Thyroid gland (tissue), 4 donors: ENCODE results near the gene COL5A2.
A peak's percentile ranks its signal among the peaks of the same experiment; 100 is the strongest.

Source experiments
- CTCF ChIP-seq, 6 experiments: fragments of 200-600 bp in 3 of 6; fragments of 450-650 bp in 3 of 6; sonication (generic) in 3 of 6; IDR thresholded peaks; one replicate each; pipeline ENCODE4 v1.5.1; 2016 to 2019; ENCODE audit warnings: antibody characterized with exemption in 6 of 6, mild to moderate bottlenecking in 2 of 6, inconsistent platforms in 1 of 6, moderate library complexity in 1 of 6
- POLR2A ChIP-seq, 2 donors: fragments of 450-650 bp; IDR thresholded peaks; one replicate each; pipeline ENCODE4 v1.6.1; 2017; ENCODE audit warnings: antibody characterized with exemption in 2 of 2, mild to moderate bottlenecking in 2 of 2, moderate library complexity in 1 of 2

- peak; percentile 25 to 98 (median 82) for TF ChIP-seq CTCF (IDR thresholded peaks at IDR 0.05)
- no peak for TF ChIP-seq POLR2A (IDR thresholded peaks at IDR 0.05)
These were observed 36.4 kb downstream of the COL5A2 start for GRCh38 chr2:189142893-189143759.
